ENCODE measurements around the gene TPST2.

Gene TPST2

GRCh38 chr22:26579331-26579886 lies 10.5 kb downstream of the TPST2 start:
- DNase-seq (ENCODE audit: low read depth): no peak

- no peak for DNase-seq (ENCODE audit: low read depth)
These were observed 12.9 kb downstream of the TPST2 start for GRCh38 chr22:26577081-26577480.

- no peak for DNase-seq (ENCODE audit: low read depth)
These were observed 13.8 kb downstream of the TPST2 start for GRCh38 chr22:26576026-26576680.

GRCh38 chr22:26574001-26574723 lies 15.8 kb downstream of the TPST2 start:
- DNase-seq (ENCODE audit: low read depth): no peak

- no peak for DNase-seq (ENCODE audit: low read depth)
These were observed 16.8 kb downstream of the TPST2 start for GRCh38 chr22:26573026-26573662.

GRCh38 chr22:26570864-26571525 lies 18.9 kb downstream of the TPST2 start:
- DNase-seq (ENCODE audit: low read depth): no peak

GRCh38 chr22:26570115-26570514 lies 19.8 kb downstream of the TPST2 start:
- DNase-seq (ENCODE audit: low read depth): no peak

- DNase-seq (ENCODE audit: low read depth): no peak
These were observed 21.7 kb downstream of the TPST2 start for GRCh38 chr22:26568207-26568706.

- DNase-seq (ENCODE audit: low read depth): no peak
These were observed 22.3 kb downstream of the TPST2 start for GRCh38 chr22:26567610-26568009.

- no peak for DNase-seq (ENCODE audit: low read depth)
These were observed 22.9 kb downstream of the TPST2 start for GRCh38 chr22:26566994-26567393.

- no peak for DNase-seq (ENCODE audit: low read depth)
These were observed 24.0 kb downstream of the TPST2 start for GRCh38 chr22:26565889-26566288.

- DNase-seq (ENCODE audit: low read depth): no peak
These were observed 24.8 kb downstream of the TPST2 start for GRCh38 chr22:26565181-26565580.

GRCh38 chr22:26564672-26565071 lies 25.3 kb downstream of the TPST2 start:
- no peak for DNase-seq (ENCODE audit: low read depth)

GRCh38 chr22:26564181-26564580 lies 25.8 kb downstream of the TPST2 start:
- DNase-seq (ENCODE audit: low read depth): no peak

- DNase-seq (ENCODE audit: low read depth): no peak
These were observed 26.9 kb downstream of the TPST2 start for GRCh38 chr22:26563022-26563421.

- no peak for DNase-seq (ENCODE audit: low read depth)
These were observed 28.0 kb downstream of the TPST2 start for GRCh38 chr22:26561756-26562417.

GRCh38 chr22:26559961-26560575 lies 29.9 kb downstream of the TPST2 start:
- DNase-seq (ENCODE audit: low read depth): no peak

- no peak for DNase-seq (ENCODE audit: low read depth)
These were observed 31.6 kb downstream of the TPST2 start for GRCh38 chr22:26558248-26558895.

GRCh38 chr22:26556904-26557303 lies 33.0 kb downstream of the TPST2 start:
- DNase-seq (ENCODE audit: low read depth): no peak

GRCh38 chr22:26555478-26555877 lies 34.5 kb downstream of the TPST2 start:
- no peak for DNase-seq (ENCODE audit: low read depth)

- DNase-seq (ENCODE audit: low read depth): no peak
These were observed 35.0 kb downstream of the TPST2 start for GRCh38 chr22:26554956-26555355.
